KMS-11 (cell line): ENCODE data around the gene PATE3.

ENCODE experiments used
- H2AFZ ChIP-seq: fragments of 200-600 bp; sonication (generic); 2 replicates; pipeline ENCODE4 v1.6.1; 2016; ENCODE audit warnings: antibody characterized with exemption, mixed run types, low read depth
- H3K27ac ChIP-seq: fragments of 200-600 bp; sonication (generic); 2 replicates; pipeline ENCODE4 v1.6.1; 2016; ENCODE audit warnings: mild to moderate bottlenecking, mixed run types
- H3K27me3 ChIP-seq: fragments of 200-600 bp; sonication (generic); 2 replicates; pipeline ENCODE4 v1.6.1; 2017; ENCODE audit warnings: mild to moderate bottlenecking, low read depth, mixed run types, moderate library complexity; ENCODE audit not compliant: insufficient read depth
- H3K36me3 ChIP-seq: fragments of 200-600 bp; sonication (generic); 2 replicates; pipeline ENCODE4 v1.6.1; 2017; ENCODE audit warnings: mild to moderate bottlenecking, mixed run types; ENCODE audit not compliant: insufficient read depth
- H3K4me1 ChIP-seq: fragments of 200-600 bp; sonication (generic); 2 replicates; pipeline ENCODE4 v1.6.1; 2016; ENCODE audit warnings: mild to moderate bottlenecking, low read depth, mixed run types; ENCODE audit not compliant: poor library complexity, severe bottlenecking
- H3K4me2 ChIP-seq: fragments of 200-600 bp; sonication (generic); 2 replicates; pipeline ENCODE4 v1.7.0; 2016; ENCODE audit warnings: mild to moderate bottlenecking, mixed run types
- H3K4me3 ChIP-seq: fragments of 200-600 bp; sonication (generic); IDR thresholded peaks from 2 replicates; pipeline ENCODE4 v1.6.1; 2017; ENCODE audit warnings: low read depth, low read length, mixed read lengths; ENCODE audit not compliant: insufficient read depth
- H3K79me2 ChIP-seq: fragments of 200-600 bp; sonication (generic); 2 replicates; pipeline ENCODE4 v1.6.1; 2016; ENCODE audit warnings: low read depth, mixed run types; ENCODE audit not compliant: insufficient read depth
- H3K9ac ChIP-seq: fragments of 200-600 bp; sonication (generic); 2 replicates; pipeline ENCODE4 v1.6.1; 2016; ENCODE audit warnings: mild to moderate bottlenecking, mixed run types
- H4K20me1 ChIP-seq: fragments of 200-600 bp; sonication (generic); 2 replicates; pipeline ENCODE4 v1.6.1; 2016; ENCODE audit warnings: mild to moderate bottlenecking, mixed run types; ENCODE audit not compliant: insufficient read depth
- TF ChIP-seq, protein P1 (sequence below): fragments of 200-600 bp; sonication (generic); conservative IDR thresholded peaks from 2 replicates; pipeline ENCODE4 v1.6.1; 2017; ENCODE audit warnings: low read depth, mild to moderate bottlenecking, antibody characterized with exemption, low read length, moderate library complexity, mixed read lengths

The PATE3 gene

DNA sequence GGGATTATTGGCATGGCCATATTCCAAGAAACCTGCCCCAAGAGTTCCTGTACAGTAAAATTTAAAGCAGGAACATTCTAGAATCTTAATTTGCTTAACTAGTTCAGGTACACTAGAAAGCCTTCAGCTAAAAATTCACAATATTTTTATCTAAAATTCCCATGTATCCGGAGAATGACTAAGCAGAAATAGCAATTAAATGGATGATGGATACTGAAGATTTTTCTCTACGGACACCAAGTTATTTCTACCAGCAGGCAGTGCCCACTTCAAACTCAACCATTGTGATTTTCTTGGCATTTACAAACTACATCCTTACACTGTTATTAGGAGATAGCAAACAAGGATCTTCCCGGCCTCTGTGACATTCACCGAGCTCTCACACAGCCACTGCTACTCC is 2.9 kb downstream of the PATE3 start:
- Histone ChIP-seq H3K4me2 (no peak overlapping the region), H3K4me3 (no peak overlapping the region), H3K36me3 (no peaks in the 10 kb centered on the region), H3K79me2 (no peaks in the 10 kb centered on the region), H3K9ac (no peak overlapping the region), H4K20me1 (no peaks in the 10 kb centered on the region), H3K4me1 (no peaks in the 10 kb centered on the region), H2AFZ (no peak overlapping the region), H3K27ac (no peak overlapping the region), H3K27me3 (no peaks in the 10 kb centered on the region)
- TF ChIP-seq, protein P1, sequence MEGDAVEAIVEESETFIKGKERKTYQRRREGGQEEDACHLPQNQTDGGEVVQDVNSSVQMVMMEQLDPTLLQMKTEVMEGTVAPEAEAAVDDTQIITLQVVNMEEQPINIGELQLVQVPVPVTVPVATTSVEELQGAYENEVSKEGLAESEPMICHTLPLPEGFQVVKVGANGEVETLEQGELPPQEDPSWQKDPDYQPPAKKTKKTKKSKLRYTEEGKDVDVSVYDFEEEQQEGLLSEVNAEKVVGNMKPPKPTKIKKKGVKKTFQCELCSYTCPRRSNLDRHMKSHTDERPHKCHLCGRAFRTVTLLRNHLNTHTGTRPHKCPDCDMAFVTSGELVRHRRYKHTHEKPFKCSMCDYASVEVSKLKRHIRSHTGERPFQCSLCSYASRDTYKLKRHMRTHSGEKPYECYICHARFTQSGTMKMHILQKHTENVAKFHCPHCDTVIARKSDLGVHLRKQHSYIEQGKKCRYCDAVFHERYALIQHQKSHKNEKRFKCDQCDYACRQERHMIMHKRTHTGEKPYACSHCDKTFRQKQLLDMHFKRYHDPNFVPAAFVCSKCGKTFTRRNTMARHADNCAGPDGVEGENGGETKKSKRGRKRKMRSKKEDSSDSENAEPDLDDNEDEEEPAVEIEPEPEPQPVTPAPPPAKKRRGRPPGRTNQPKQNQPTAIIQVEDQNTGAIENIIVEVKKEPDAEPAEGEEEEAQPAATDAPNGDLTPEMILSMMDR: no peak

DNA sequence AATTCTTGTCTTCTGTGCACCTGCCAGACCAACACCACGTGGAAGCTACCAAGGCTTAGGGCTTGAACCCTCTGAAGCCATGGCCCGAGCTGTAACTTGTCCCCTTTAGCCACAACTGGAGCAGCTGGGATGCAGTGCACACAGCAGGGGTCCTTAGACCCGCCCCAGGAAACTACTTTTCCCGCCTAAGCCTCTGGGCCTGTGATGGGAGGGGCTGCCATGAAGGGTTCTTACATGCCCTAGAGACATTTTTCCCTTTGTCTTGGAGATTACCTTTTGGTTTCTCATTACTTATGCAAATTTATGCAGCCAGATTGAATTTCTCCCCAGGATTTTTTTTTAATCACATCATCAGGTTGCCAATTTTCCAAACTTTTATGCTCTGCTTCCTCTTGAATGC is 9.7 kb downstream of the PATE3 start:
- Histone ChIP-seq H3K27me3 (no peaks in the 10 kb centered on the region), H3K27ac (no peak overlapping the region), H3K79me2 (no peaks in the 10 kb centered on the region), H3K4me2 (no peak overlapping the region), H3K36me3 (no peaks in the 10 kb centered on the region), H3K9ac (no peak overlapping the region), H2AFZ (no peak overlapping the region), H3K4me3 (no peak overlapping the region), H3K4me1 (no peaks in the 10 kb centered on the region), H4K20me1 (no peaks in the 10 kb centered on the region)
- TF ChIP-seq, protein P1: no peak

DNA sequence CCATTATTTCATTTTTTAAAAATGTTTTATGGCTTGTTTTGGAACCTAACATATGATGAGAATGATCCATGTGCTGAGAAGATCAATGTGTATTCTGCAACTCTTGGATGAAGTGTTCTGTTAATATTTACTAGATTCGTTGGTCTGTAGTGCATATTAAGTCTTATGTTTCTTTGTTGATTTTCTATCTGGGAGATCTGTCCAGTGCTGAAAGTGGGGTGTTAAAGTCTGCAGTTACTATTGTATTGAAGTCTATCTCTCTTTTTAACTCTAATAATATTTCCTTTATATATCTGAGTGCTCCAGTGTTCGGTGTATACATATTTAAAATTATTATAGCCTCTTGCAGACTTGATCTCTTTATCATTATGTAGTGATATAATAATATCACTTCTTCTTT is 11.9 kb downstream of the PATE3 start:
- Histone ChIP-seq H3K4me2 (no peak overlapping the region), H3K27me3 (no peaks in the 10 kb centered on the region), H3K4me1 (no peaks in the 10 kb centered on the region), H3K9ac (no peak overlapping the region), H3K79me2 (no peaks in the 10 kb centered on the region), H3K4me3 (no peak overlapping the region), H3K36me3 (no peaks in the 10 kb centered on the region), H2AFZ (no peak overlapping the region), H4K20me1 (no peaks in the 10 kb centered on the region), H3K27ac (no peak overlapping the region)
- TF ChIP-seq, protein P1: no peak

DNA sequence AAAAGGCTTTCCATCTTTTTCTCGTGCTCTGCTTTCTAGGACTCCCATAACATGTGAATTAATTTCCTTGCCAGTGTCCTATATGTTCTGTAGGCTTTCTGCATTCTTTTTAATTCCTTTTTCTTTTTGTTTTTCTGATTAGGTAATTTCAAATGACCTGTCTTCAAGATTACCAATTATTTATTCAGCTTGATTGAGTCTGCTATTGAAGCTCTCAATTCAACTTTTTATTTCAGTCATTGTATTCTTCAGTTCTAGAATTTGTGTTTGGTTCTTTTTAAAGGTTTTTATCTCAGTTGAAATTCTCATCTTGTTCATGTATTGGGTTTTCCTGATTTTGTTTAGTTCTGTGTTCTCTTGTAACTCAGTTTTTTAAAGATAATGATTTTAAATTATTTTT is 14.5 kb downstream of the PATE3 start:
- Histone ChIP-seq H3K9ac (no peak overlapping the region), H3K36me3 (no peaks in the 10 kb centered on the region), H3K27me3 (no peaks in the 10 kb centered on the region), H2AFZ (no peak overlapping the region), H3K79me2 (no peaks in the 10 kb centered on the region), H3K4me1 (no peaks in the 10 kb centered on the region), H4K20me1 (no peaks in the 10 kb centered on the region), H3K4me2 (no peak overlapping the region), H3K4me3 (no peak overlapping the region), H3K27ac (no peak overlapping the region)
- TF ChIP-seq, protein P1: no peak

DNA sequence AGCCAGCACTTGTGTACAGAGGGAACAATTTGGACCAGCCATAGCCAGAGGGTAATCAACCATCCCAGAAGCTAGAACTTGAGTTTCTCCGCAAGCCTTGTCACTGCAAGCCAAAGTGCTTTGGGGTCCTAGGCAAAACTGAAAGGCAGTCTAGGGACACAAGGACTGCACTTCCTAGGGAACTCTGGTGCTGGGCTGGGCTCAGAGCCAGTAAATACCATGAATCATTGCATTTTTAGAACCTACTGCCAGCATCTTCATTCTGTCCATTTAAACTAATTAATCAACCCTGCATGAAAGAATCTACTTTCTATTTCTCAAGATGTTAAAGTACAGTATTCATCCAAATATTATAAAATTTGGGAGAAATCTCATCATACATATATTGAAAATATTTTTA is 20.0 kb downstream of the PATE3 start:
- Histone ChIP-seq H3K79me2 (no peaks in the 10 kb centered on the region), H3K9ac (no peak overlapping the region), H3K27ac (no peak overlapping the region), H2AFZ (no peak overlapping the region), H3K4me1 (no peaks in the 10 kb centered on the region), H3K36me3 (no peaks in the 10 kb centered on the region), H4K20me1 (no peaks in the 10 kb centered on the region), H3K4me2 (no peak overlapping the region), H3K4me3 (no peak overlapping the region), H3K27me3 (no peaks in the 10 kb centered on the region)
- TF ChIP-seq, protein P1: no peak
